Activated naive CD8-positive, alpha-beta T cell treated with anti-CD3 and anti-CD28 coated beads, Interleukin-2, amount 50 U/mL, for 16 hours (primary cell): ENCODE data around the gene TPST2.
"Not testable (repeated sequence)": the region's sequence is repeated elsewhere in the genome, so short reads cannot be mapped to it uniquely, and the experiment has no call there.

ENCODE experiments used
- DNase-seq: peaks from one replicate; pipeline ENCODE4 v3.0.0-alpha.2; 2020; ENCODE audit warnings: low read depth, low spot score

TPST2 gene

GRCh38 chr22:26534171-26534855, 55.6 kb downstream of the TPST2 start:
- DNase-seq: no peak

- no peak for DNase-seq
Measured at GRCh38 chr22:26529345-26529744, 60.6 kb downstream of the TPST2 start.

- not testable (repeated sequence) for DNase-seq
Measured at GRCh38 chr22:26528518-26528917, 61.4 kb downstream of the TPST2 start.

GRCh38 chr22:26527574-26528465, 62.1 kb downstream of the TPST2 start:
- DNase-seq: no peak

GRCh38 chr22:26527167-26527566, 62.8 kb downstream of the TPST2 start:
- no peak for DNase-seq

- no peak for DNase-seq
Measured at GRCh38 chr22:26525946-26526564, 63.9 kb downstream of the TPST2 start.

- DNase-seq: no peak
Measured at GRCh38 chr22:26524870-26525269, 65.1 kb downstream of the TPST2 start.

GRCh38 chr22:26522592-26522991, 67.3 kb downstream of the TPST2 start:
- no peak for DNase-seq

GRCh38 chr22:26522012-26522411, 67.9 kb downstream of the TPST2 start:
- no peak for DNase-seq

- no peak for DNase-seq
Measured at GRCh38 chr22:26517429-26517828, 72.5 kb downstream of the TPST2 start.

- DNase-seq: no peak
Measured at GRCh38 chr22:26516503-26516902, 73.4 kb downstream of the TPST2 start.

- DNase-seq: no peak
Measured at GRCh38 chr22:26515931-26516330, 74.0 kb downstream of the TPST2 start.

GRCh38 chr22:26514419-26515161, 75.3 kb downstream of the TPST2 start:
- no peak for DNase-seq

- no peak for DNase-seq
Measured at GRCh38 chr22:26513838-26514237, 76.1 kb downstream of the TPST2 start.

- peak; percentile 80 for DNase-seq
Measured at GRCh38 chr22:26512149-26512793, 77.7 kb downstream of the TPST2 start, which contains the start of gene TFIP11. Gene TFIP11, minus strand, starts transcription at chr22:26512473. Its CDS starts 2,201 bp downstream, at chr22:26510272.

GRCh38 chr22:26508148-26508547, 81.8 kb downstream of the TPST2 start:
- DNase-seq: no peak

GRCh38 chr22:26503758-26504157, 86.2 kb downstream of the TPST2 start:
- DNase-seq: no peak

- peak; percentile 9 for DNase-seq
Measured at GRCh38 chr22:26502688-26503561, 87.0 kb downstream of the TPST2 start.

GRCh38 chr22:26501996-26502395, 87.9 kb downstream of the TPST2 start:
- DNase-seq: no peak

- no peak for DNase-seq
Measured at GRCh38 chr22:26499188-26499703, 90.7 kb downstream of the TPST2 start.
